HepG2 (cell line): ENCODE measurements around the gene ZNF33A. TPM values are rescaled to one million over a fixed set of nuclear protein-coding genes. Genes with fewer than 3 reads are reported as not detected.

ENCODE experiments used
- BRD4 ChIP-seq: sonication (generic); formaldehyde crosslinking; IDR thresholded peaks from 2 replicates; pipeline ENCODE4 v1.4.0; 2020; ENCODE audit warnings: missing genetic modification reagents
- GMEB1 ChIP-seq: sonication (generic); formaldehyde crosslinking; IDR thresholded peaks from 2 replicates; pipeline ENCODE4 v1.5.1; 2020; ENCODE audit warnings: missing genetic modification reagents, mild to moderate bottlenecking, borderline replicate concordance
- HNRNPLL ChIP-seq: fragments of 200-400 bp; formaldehyde crosslinking; IDR thresholded peaks from 2 replicates; pipeline ENCODE4 v1.6.1; 2017; ENCODE audit warnings: mild to moderate bottlenecking, low read depth, low read length; ENCODE audit not compliant: poor library complexity, severe bottlenecking
- IKZF5 ChIP-seq: IDR thresholded peaks from 2 replicates; pipeline ENCODE4 v1.6.1; 2018; ENCODE audit warnings: missing genetic modification reagents, mild to moderate bottlenecking, missing compliant biosample characterization
- PATZ1 ChIP-seq: sonication (generic); formaldehyde crosslinking; IDR thresholded peaks from 2 replicates; pipeline ENCODE4 v1.4.0; 2020; ENCODE audit warnings: missing genetic modification reagents
- PCBP1 ChIP-seq: fragments of 200-400 bp; formaldehyde crosslinking; IDR thresholded peaks from 2 replicates; pipeline ENCODE4 v1.6.1; 2017; ENCODE audit warnings: mild to moderate bottlenecking, low read depth, low read length, borderline replicate concordance
- RAD21 ChIP-seq: fragments of 450-650 bp; formaldehyde crosslinking; IDR thresholded peaks from 2 replicates; pipeline ENCODE4 v1.5.0; 2020; ENCODE audit warnings: mild to moderate bottlenecking
- RBAK ChIP-seq: sonication (generic); formaldehyde crosslinking; IDR thresholded peaks from 2 replicates; pipeline ENCODE4 v1.5.1; 2020; ENCODE audit warnings: mild to moderate bottlenecking, missing genetic modification reagents
- STAT6 ChIP-seq: sonication (generic); formaldehyde crosslinking; IDR thresholded peaks from 2 replicates; pipeline ENCODE4 v1.4.0; 2020; ENCODE audit warnings: missing genetic modification reagents, mild to moderate bottlenecking, borderline replicate concordance
- TBL1XR1 ChIP-seq: fragments of 150-350 bp; IDR thresholded peaks from 2 replicates; pipeline ENCODE4 v1.6.1; 2014; ENCODE audit warnings: borderline replicate concordance, low read length; ENCODE audit not compliant: partially characterized antibody
- ZBTB44 ChIP-seq: sonication (generic); formaldehyde crosslinking; IDR thresholded peaks from 2 replicates; pipeline ENCODE4 v1.4.0; 2020; ENCODE audit warnings: missing genetic modification reagents
- ZFX ChIP-seq: sonication (generic); formaldehyde crosslinking; IDR thresholded peaks from 2 replicates; pipeline ENCODE4 v1.4.0; 2020; ENCODE audit warnings: mild to moderate bottlenecking, low read depth, missing genetic modification reagents, moderate library complexity
- ZNF264 ChIP-seq: sonication (generic); formaldehyde crosslinking; IDR thresholded peaks from 2 replicates; pipeline ENCODE4 v1.4.0; 2020; ENCODE audit warnings: missing genetic modification reagents
- ZNF326 ChIP-seq: sonication (generic); formaldehyde crosslinking; IDR thresholded peaks from 2 replicates; pipeline ENCODE4 v1.4.0; 2020; ENCODE audit warnings: missing genetic modification reagents, borderline replicate concordance
- ZNF572 ChIP-seq: sonication (generic); formaldehyde crosslinking; IDR thresholded peaks from 2 replicates; pipeline ENCODE4 v1.5.1; 2020; ENCODE audit warnings: mild to moderate bottlenecking, missing genetic modification reagents
- ZNF749 ChIP-seq: sonication (generic); formaldehyde crosslinking; IDR thresholded peaks from 2 replicates; pipeline ENCODE4 v1.8.0; 2022; ENCODE audit warnings: mild to moderate bottlenecking, missing genetic modification reagents, moderate library complexity, borderline replicate concordance
- ZZZ3 ChIP-seq: sonication (generic); formaldehyde crosslinking; IDR thresholded peaks from 2 replicates; pipeline ENCODE4 v1.4.0; 2020; ENCODE audit warnings: missing genetic modification reagents, mild to moderate bottlenecking, borderline replicate concordance
- polyA plus RNA-seq, 8 experiments: library from polyadenylated mRNA; depleted of rRNA in 3 of 8; stranded (reverse) in 7 of 8; unstranded in 1 of 8; fragments of >200 nt; fragmentation: Illumina TruSeq in 4 of 8; extraction: Trizol in 4 of 8; gene quantifications; 2 replicates each; pipeline versions ENCODE4 v1.2.1 to v1.2.3, GENCODE V29; 2011 to 2016; ENCODE audit warnings: low read depth in 4 of 8, missing spikeins in 1 of 8, mixed read lengths in 1 of 8; ENCODE audit not compliant: insufficient read depth in 1 of 8
- total RNA-seq, 5 experiments: library from RNA; depleted of rRNA; stranded (reverse); fragments of >200 nt; fragmentation: Illumina TruSeq; extraction: Trizol; gene quantifications; 2 replicates each; pipeline ENCODE4 v1.2.3, GENCODE V29; 2016; ENCODE audit warnings: low read depth in 1 of 5

ZNF33A gene
- total and polyA plus RNA-seq, 2 of the 13 experiments (the other 11 are each of a cell fraction or from before 2014, with no cell fraction given): 13.1 to 22.5 TPM

GRCh38 chr10:38094158-38094926 is 83.9 kb downstream of the ZNF33A start, which contains the start of gene ZNF37A (continued):
- TF ChIP-seq PATZ1 (CRISPR knock-in tag): peak; percentile 58; the same call in 1 of the 2 replicates
- TF ChIP-seq ZNF749: 0 out of 2 replicates have a peak, but pooled peaks have one; percentile 50
- 0 out of 2 replicates have a peak, but pooled peaks have one; percentile 63 for TF ChIP-seq PCBP1
- TF ChIP-seq RBAK (CRISPR knock-in tag): 0 out of 2 replicates have a peak, but pooled peaks have one; percentile 39
- TF ChIP-seq RAD21 (CRISPR knock-in tag): 0 out of 2 replicates have a peak, but pooled peaks have one; percentile 24
- TF ChIP-seq STAT6 (CRISPR knock-in tag): peak; percentile 45; the same call in 1 of the 2 replicates
- TF ChIP-seq HNRNPLL: peak; percentile 37
- peak; percentile 18; the same call in 1 of the 2 replicates for TF ChIP-seq IKZF5 (CRISPR knock-in tag)
- TF ChIP-seq TBL1XR1: peak; percentile 40
- TF ChIP-seq ZNF264 (CRISPR knock-in tag): peak; percentile 47
- TF ChIP-seq ZFX (CRISPR knock-in tag): peak; percentile 98
- TF ChIP-seq ZNF572 (CRISPR knock-in tag): peak; percentile 63; the same call in 1 of the 2 replicates
- TF ChIP-seq GMEB1 (CRISPR knock-in tag): peak; percentile 83
- 0 out of 2 replicates have a peak, but pooled peaks have one; percentile 56 for TF ChIP-seq ZZZ3 (CRISPR knock-in tag)
- peak; percentile 54; the same call in 1 of the 2 replicates for TF ChIP-seq BRD4
- no peak for TF ChIP-seq ZNF326
- TF ChIP-seq ZBTB44 (CRISPR knock-in tag): no peak
